HG02973 (cell line): ENCODE measurements around the gene MYLK2.

Experiments
- ATAC-seq: cut with Tn5 transposase; IDR thresholded peaks from one replicate; pipeline ENCODE4 v1.9.1; 2021; ENCODE audit warnings: moderate library complexity; ENCODE audit not compliant: unreplicated experiment

The MYLK2 gene

DNA sequence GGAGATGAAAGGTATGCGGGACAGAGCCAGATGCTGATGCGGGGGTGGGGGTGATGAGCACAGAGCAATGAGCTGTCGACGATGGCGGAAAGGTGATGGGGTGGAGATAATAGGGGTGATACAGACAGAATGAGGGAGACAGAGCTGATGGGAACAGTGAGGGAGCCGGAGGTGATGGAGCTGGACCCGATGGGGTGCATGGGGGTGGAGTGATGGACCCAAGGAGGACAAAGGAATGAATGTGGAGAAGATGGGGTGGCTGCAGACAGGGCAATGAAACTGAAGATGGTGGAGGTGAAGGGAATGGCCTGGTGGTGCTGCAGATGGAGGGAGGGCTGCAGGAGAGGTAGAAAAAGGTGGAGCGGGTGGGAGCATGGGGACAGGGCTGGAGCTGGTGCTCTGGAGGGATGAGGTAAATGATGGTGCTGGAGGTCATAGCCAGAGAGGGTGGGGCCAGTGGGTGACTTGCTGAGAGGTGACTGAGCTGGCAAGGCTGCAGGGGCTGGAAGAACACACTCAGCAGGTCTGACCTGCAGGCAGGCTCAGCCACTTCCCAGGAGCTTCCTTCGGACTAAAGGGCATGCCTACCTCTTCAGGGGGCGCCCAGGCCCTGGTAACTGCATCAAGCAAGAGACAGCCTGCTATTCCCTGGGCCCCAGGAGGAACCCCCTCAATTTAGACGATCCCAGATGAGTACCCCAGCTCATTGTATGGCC is 32.2 kb downstream of the MYLK2 start:
- no peak for ATAC-seq

DNA sequence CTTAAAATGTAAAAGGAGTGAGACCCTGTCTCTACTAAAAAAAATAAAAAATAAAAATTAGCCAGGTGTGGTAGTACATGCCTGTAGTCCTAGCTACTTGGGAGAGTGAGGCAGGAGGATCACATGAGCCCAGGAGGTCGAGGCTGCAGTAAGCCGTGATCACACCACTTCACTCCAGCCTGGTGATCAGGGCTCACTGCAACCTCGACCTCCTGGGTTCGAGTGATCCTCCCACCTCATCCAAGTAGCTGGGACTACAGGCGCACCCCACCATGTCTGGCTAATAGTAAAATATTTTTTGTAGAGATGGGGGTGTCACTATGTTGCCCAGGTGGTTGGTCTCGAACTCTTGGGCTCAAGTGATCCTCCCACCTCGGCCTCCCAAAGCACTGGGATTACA is 34.3 kb downstream of the MYLK2 start:
- ATAC-seq: no peak

DNA sequence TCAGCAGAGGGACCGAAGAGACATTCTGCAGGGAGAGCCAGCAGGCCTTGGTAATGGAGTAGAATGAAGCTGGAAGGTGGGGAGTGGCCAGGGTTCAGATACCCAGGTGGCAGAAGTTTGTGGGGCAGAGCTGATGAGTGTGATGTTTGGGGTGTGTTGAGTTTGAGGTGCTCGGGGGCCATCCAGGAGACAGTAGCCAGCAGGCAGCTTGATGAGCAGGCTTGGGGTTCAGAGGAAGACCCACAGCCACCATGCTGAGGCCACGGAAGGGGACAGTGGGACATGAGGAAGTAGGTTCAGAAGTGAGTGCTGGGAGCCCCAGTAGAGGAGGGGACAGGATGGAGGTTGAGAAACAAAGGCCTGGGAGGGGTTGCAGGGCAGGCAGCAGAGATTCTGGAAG is 37.4 kb downstream of the MYLK2 start:
- ATAC-seq: no peak

DNA sequence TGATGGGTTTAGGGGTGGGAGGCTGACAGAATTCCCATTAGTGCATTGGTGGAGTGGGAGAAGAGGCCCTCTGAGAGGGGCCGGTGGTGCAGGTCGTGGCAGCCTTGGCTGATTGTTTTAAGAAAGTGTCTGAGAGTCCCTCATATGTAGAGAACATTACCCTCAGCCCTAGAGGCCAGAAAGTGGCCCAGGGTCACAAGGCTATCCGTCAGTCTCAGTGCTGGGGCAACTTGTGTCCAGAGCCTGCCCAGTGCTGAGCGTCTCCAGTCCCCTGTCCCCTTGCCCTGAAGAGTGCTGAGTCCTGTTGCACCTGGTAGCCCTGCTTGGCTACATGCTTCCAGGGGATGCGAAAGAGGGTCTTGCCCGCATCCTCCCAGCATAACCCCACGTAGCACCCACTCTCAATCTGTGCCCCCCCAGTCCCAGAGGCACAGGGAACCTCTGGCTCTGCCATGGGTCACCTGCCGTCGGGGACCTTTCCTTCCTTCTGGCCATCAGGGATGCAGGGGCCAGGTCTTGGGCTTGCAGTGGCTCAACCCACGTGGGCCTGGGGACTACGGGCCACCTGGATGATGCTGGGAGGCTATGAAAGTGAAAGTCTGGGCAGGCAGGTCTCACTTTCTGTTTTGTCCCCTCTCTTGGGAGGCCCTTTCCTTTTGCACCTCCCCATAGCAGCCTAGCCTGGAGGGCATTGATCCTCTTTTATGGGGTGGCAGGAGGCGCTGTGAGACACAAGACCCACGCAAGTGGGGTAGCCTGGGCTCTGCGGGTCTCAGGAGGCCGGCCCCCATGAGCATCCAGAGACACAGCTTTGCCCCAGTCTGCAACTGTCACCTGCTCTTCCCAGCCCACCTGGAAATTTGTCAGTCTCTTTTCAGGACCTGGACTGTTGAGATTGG is 39.0 kb downstream of the MYLK2 start:
- ATAC-seq: peak; percentile 75

DNA sequence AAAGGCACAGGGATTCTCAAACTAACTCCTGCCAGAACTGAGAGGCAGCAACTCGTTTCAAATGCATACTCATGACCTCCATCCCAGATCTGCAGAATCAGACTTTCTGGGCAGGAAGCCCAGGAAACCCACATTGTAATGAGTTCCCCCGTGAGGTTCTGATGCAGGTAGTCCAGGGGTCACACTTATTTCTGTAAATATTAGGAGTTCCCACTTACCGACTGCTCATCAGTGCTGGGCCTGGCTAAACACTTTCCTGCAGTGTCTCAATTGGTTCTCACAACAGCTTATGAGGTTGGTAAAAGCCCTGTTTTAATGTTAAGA is 39.6 kb downstream of the MYLK2 start:
- ATAC-seq: no peak

DNA sequence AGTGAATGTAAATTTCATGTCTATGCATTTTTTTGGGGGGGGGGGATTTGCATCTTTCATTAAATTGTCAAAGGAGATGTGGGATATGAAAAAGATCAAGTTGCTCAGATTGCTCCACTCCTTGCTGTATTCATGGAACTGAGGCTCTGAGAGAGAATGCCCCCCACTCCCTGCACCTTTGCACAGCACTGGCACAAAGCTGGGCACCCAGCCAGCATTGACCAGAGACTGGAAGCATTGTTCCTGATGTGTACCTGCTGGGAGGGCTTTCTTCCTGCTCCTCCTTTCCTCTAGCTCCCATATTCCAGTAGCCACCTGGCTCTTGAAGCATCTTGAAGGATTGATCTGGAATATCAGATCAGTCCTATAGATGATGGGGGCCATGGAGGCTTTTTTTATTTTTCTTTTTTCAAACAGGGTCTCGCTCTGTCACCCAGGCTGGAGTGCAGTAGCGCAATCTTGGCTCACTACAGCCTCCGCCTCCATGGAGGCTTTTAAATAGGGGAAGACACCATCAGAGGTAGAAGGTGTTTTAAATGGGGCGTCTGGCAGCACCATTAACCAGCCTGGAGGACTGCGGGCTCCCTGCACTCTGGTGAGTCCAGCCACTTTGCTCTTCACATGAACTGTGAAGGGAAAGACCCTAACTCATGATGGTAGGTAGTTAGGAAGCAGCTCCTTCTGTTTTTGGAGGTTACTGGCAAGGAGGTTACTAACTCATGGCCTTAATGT is 40.3 kb downstream of the MYLK2 start:
- no peak for ATAC-seq

DNA sequence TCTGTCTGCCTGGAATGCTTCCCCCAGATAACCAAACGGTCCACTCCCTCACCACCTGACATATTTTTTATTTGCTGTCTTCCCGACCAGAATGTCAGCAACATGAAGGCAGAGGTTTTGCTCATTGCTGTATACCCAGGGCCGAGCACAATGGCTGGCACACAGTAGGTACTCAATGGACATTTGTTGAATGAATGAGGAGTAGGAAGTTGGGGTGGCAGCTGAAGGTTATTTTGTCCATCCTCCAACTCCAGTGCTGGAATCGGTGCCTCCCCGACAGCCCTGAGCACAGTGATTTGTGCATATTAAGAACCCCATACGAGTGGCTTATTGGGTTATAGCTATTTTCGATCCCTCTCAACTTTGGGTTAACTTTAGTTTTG is 40.8 kb downstream of the MYLK2 start:
- ATAC-seq: no peak

DNA sequence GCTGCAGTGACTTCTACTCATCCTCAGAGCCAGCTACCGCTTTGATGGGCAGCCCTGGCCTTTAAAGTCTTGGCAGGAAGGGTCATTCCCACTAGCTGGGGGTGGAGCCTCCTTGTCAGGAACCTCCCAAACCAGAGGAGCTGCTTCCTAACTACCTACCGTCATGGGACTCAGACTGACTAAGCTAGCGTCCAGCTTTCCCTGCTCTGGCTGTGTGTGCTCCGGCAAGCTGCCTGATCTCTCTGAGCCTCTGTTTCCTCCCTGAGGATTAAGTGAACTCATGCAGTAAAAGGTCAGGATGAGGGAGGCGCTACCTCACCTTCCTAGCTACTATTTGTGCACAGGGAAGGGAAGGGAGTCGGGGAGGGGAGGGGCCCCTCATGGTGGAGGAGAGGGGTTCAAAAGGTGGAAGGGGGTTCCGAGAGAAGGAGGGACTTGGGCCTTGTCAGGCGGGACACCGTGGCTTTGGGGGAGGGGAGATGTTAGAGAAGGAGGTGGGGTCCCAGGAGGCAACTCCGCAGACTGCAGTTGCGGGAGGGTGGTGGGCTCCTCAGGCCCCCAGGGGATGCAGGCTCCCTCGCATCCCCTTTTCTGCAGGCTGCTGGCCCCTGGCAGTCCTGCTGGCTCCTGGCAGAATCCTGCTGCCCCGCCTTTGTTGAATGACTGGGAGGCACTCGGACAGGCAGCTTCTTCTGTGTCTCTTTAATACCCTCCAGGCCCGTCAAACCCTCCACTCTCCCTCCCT is 41.4 kb downstream of the MYLK2 start:
- ATAC-seq: no peak

DNA sequence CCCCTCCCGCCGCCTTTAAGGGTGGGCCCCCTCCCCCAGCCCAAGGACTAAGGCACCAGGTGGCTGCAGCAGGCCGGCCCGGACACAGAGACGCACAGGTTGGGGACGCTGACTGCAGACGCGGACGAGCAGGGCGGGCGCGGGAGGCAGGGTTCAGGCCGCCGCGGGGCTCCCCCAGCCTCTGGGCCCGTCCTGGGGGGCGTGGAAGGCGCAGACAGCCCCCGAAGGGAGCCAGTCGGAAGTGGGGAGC is 41.9 kb downstream of the MYLK2 start:
- ATAC-seq: no peak

DNA sequence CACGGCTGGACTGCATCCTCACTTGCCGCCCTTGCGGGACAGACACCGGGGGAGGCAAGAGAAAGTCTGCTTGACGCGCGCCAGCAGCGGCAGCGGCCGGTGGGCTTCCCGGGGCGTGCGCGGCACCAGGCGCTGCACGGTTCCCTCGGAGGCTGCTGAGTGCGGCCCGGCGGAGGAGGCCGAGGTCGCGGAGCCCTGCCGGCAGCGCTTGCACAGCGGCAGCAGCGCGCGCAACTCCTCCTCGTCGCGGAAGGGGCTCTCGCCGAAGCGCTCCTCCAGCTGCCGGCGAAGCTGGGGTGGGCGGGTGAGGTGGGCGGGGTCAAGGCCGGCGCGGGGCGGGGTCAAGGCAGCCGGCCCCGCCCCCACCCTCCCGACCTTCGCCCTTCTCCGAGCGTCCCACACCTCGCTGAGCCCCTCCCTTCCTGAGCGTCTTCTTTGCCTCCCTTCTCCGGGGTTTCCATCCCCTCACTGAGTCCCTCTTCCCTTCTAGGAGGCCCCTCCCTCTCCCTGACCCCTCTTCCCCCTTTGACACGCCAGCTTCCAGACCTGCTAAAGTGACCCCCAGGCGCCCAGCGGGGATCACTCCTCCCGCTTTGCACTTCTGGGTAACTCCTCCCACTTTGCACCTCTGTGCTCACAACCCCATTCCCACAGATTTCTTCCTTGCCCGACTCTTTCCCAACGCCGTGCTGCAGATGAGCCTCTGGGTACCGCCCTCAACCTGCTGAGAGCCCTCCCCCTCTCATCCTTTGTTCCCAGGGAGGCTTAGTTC is 42.4 kb downstream of the MYLK2 start:
- ATAC-seq: no peak

DNA sequence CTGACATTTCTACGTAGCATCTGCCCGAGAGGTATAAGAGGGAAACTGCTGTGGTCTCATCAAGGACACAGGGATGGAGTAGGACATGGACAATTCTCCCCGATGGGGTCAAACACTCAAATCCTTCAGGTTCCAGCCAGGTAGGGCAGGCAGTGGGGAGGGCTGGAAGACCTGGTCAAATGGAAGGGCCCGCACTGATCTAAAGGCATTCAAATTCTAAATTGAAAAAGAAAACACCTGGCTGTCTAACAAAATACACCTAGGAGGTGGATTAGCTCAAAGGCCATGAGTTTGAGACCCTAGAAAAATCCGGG is 43.0 kb downstream of the MYLK2 start:
- ATAC-seq: no peak

DNA sequence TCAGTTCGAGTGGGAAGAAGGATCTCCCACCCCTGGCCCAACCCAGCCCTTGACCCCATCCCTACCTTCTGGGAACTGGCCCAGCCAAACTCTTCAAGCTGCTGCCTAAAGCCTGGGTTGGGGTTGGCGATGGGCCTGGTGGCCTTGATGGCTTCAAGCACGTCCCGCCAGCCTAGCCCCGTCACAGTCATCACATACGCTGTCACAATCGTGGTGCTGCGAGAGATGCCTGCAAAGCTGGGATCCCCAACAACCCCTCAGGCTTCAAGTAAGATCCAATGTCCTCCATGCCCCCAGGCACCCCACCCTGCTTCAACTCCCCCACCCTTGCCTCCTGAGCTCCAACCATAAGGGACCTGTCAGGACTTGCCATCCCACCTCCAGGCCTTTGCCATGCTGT is 43.4 kb downstream of the MYLK2 start:
- ATAC-seq: no peak

DNA sequence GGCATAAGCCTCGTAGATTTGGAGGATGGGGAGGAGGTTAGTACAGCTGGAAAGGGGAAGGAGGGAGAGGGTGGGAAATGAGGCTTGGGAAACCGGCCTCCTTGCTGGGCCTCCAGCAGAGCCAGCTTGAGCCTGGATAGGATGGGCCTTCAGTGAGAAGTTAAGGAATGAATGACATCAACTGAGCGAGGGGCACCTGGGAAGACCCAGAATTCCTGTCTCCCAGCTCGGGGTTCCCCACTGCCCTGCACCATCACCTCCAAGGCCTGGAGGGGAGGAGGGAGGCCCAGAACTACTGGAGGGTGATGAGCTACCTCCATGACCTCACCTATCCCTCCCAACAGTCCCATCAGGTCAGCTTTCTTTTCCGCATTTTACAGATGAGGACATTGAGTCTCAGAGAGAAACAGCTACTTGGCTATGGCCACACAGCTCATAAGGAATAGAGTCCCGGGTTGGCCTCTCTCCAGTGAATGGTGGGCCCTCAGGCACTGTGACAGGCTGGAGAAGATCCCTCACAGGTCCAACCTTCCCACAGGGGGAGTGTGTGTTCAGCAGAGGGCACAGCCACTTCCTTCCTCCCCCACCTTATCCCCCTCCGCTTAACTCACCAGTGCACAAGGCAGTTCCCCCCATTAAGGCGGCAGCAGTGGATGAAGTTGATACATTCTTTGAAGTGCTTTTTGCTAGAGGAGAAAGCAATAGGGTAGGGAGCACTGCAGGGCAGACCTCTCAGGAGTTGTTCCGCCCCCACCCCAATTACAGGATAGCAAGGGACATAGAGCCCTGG is 44.3 kb downstream of the MYLK2 start:
- ATAC-seq: no peak

DNA sequence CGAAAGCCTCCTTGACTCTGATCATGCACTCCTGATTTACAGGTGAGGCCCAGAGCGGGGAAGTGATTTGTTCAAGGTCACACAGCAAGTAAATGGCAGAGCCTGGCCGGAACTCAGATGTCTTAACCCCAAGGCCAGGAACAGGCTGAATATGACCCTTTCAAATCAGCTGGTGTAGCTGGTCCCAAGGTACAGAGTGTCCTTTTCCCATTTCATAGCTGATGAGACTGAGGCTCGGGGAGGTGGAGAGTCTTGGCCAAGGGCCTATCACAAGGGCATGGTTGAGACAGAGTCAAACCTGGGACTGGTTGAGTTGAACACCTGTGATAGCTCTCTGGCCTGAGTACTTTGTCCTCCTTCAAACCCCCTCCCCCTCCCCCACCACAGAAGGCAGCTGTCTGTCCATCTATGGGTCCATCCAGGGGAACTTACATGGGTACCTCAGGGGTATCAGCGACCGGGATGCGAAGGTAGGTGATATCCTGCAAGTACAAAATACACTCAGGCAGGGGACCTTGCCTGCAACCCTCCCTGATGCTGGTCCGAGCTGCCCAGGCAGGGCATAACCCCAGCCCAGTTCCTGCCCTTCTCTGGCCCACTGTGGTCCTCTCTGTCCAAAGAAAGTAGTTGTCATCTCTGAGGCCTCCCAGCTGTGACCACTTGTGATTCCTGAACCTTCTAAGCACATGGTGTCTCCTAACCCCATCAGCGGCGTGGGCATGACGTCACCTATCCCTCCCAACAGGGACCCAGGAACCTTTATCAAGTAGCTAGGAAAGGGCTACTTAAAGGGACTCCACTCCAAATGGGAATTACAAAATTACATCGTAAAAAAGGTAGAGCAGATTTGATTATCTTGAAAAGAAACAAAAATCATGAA is 45.6 kb downstream of the MYLK2 start:
- ATAC-seq: no peak

DNA sequence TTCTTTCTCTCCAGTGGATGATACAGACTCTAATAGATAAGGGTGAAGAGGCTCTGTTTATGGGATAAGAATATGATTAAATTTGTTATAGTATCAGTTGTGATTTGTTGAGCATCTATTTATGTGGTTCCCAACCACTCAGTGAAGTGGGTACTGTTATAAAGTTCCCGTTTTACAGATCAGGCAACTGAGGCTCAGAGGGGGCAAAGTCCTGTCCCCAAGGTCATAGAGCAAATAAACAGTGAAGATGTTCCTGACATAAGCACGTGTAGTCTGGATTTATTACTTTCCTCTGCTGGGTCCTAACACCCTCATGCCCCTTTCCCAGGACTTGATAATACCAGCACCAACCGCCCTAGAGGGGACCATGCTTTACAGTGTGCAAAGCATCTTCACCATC is 47.1 kb downstream of the MYLK2 start:
- no peak for ATAC-seq

DNA sequence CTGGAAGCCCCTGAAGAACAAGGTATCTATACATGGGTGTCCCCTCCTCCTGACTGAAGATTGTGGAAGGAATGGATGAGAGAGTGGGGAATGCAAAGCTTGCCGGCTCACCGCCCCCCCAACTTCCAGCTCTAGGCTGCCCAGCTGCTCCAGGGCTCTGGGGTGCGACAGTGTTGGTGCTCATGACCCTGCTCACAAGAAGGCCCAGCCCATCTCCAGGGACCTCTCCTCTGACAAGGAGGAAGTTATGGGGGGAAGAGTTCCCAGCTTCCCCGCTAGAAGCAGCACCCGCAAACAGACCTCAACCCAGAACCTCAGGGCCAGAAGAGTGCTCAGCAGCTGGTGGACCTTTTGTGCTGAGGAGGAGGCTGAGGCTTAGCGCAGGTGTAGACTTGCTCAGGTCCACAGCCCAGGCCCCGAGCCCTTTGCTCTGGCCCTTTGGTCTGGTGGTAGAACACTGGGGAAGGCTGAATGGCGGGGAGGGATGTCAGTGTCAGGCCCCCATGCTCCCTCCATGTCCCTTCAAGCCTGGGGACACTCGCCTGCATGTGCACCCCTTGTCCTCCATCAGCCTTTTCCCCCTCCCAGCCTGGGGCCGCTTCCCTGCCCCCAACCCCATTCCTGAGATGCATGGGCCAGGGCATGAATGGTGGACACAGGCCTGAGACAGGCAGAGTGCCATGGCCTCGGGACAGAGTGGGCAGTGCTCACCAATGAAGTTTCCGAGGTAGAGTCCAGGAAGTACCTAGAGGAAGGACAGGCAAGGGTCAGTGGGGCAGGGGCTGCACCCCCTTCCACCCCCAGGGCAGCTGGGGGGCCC is 49.9 kb downstream of the MYLK2 start:
- no peak for ATAC-seq

DNA sequence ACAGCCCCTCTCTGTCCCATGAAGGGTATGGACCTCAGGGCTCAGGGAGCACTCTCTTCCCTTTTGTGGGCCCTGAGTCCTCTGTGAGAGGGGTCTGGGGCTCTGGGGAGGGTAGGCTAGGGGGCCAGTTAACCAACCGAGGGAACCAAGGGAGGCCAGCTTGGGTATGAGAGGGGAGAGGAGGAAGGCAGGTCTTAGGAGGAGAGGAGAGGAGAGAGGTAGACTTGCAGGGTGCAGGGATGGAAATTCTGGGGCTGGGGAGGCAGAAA is 50.5 kb downstream of the MYLK2 start:
- ATAC-seq: no peak

DNA sequence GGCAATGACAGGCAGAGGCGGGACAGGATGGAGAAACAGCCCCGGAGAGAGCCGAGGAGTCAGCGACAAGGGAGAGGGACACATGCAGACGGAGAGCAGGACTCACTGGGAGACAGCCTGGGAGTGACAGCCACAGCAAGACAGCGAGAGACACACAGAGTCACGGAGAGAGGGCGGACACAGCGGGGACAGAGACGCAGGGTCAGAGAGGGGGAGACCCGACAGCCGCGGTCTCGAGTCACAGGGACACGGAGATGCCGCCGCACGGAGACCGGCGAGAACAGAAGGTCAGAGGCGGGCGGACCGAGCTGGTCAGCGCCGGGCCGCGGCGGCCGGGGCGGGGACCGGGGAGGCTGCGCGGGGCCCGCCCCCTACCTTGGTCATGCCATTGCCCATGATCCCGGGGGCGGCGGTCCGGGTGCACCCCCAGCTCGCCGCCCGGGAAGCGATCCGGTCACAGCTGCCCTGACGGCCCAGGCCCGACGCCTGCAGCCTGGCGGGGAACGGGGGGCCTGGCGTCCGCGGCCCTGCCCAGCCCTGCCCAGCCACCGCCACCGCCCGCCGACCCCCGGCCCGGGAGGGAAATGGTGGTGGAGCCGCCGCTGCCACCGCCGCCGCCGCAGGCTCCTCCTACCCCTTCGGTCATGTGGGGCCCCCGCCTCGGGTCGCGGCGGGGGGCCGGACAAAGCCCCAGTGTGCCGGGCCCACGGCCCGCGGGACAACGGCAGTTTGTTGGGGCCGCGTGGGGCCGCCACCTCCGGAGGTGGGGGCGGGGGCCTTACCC is 51.0 kb downstream of the MYLK2 start, which contains the start of the genes DUSP15 and TTLL9:
TSS of gene DUSP15 (minus strand) at position 586 of the 784 bp plus-strand sequence. CDS start at position 396, 190 bp downstream.
TSS of gene TTLL9 (plus strand) at position 693 of the 784 bp plus-strand sequence. CDS start 493 bp downstream, outside the sequence.
- no peak for ATAC-seq
